SK-N-SH (cell line): Measurements from ENCODE around the gene ABCA4. TPM values are rescaled to one million over a fixed set of nuclear protein-coding genes. Genes with fewer than 3 reads are reported as not detected.

Source experiments
- CTCF ChIA-PET: fragments of 300-600, 350-600 bp; formaldehyde crosslinking; extraction: SDS; loops from one replicate; lab custom pipeline; 2021; lab: Yijun Ruan, JAX
- POLR2A ChIA-PET: fragments of 350-600 bp; sonication (Branson Sonifier 250); formaldehyde crosslinking; extraction: SDS; loops from one replicate; lab custom pipeline; 2020; ENCODE audit warnings: antibody characterized with exemption, inconsistent platforms; lab: Yijun Ruan, JAX
- DNase-seq: peaks from one replicate; pipeline ENCODE4 v3.0.0; 2012
- H2AFZ ChIP-seq: fragments of 200-600 bp; sonication (generic); 2 replicates; pipeline ENCODE4 v1.8.1; 2016; ENCODE audit warnings: antibody characterized with exemption, mild to moderate bottlenecking, low read depth
- H3F3A ChIP-seq: fragments of 200-600 bp; sonication (generic); replicated peaks from 2 replicates; pipeline ENCODE3; 2016; ENCODE audit warnings: antibody characterized with exemption, mild to moderate bottlenecking; ENCODE audit not compliant: insufficient read depth
- H3K27ac ChIP-seq, 2 experiments: fragments of 200-500 bp in 1 of 2; fragments of 200-600 bp in 1 of 2; sonication (Bioruptor generic) in 1 of 2; sonication (generic), shearing (Covaris generic) in 1 of 2; 2 replicates each; pipeline versions ENCODE4 v1.5.1 to v1.6.1; 2014 to 2016; ENCODE audit warnings: low read depth in 2 of 2, inconsistent platforms in 1 of 2, low read length in 1 of 2, mild to moderate bottlenecking in 1 of 2, mixed read lengths in 1 of 2
- H3K27me3 ChIP-seq: fragments of 200-600 bp; sonication (generic), shearing (Covaris generic); 2 replicates; pipeline ENCODE4 v1.6.1; 2016; ENCODE audit warnings: mixed run types; ENCODE audit not compliant: insufficient read depth
- H3K36me3 ChIP-seq, 2 experiments: fragments of 200-500 bp in 1 of 2; fragments of 200-600 bp in 1 of 2; sonication (Bioruptor generic) in 1 of 2; sonication (generic) in 1 of 2; replicated peaks in 1 of 2; 2 replicates each; pipeline versions ENCODE3 to v1.5.1; 2014 to 2016; ENCODE audit warnings: low read length in 1 of 2, mild to moderate bottlenecking in 1 of 2; ENCODE audit not compliant: insufficient read depth in 2 of 2, control insufficient read depth in 1 of 2
- H3K4me1 ChIP-seq, 2 experiments: fragments of 200-500 bp in 1 of 2; fragments of 200-600 bp in 1 of 2; sonication (Bioruptor generic) in 1 of 2; sonication (generic), shearing (Covaris generic) in 1 of 2; 2 replicates each; pipeline versions ENCODE4 v1.5.1 to v1.6.1; 2014 to 2016; ENCODE audit warnings: low read depth in 1 of 2, low read length in 1 of 2, mixed run types in 1 of 2; ENCODE audit not compliant: insufficient read depth in 2 of 2, control insufficient read depth in 1 of 2
- H3K4me2 ChIP-seq: fragments of 200-600 bp; sonication (generic), shearing (Covaris generic); 2 replicates; pipeline ENCODE4 v1.6.1; 2017; ENCODE audit warnings: mixed run types
- H3K4me3 ChIP-seq, 2 experiments: fragments of 200-500 bp in 1 of 2; fragments of 200-600 bp in 1 of 2; sonication (Bioruptor generic) in 1 of 2; sonication (generic), shearing (Covaris generic) in 1 of 2; 2 replicates each; pipeline versions ENCODE4 v1.5.1 to v1.8.1; 2014 to 2016; ENCODE audit warnings: low read depth in 2 of 2, inconsistent platforms in 1 of 2, low read length in 1 of 2, mild to moderate bottlenecking in 1 of 2, mixed read lengths in 1 of 2, moderate library complexity in 1 of 2
- H3K79me2 ChIP-seq: fragments of 200-600 bp; sonication (generic); 2 replicates; pipeline ENCODE4 v1.8.1; 2017; ENCODE audit warnings: mild to moderate bottlenecking; ENCODE audit not compliant: insufficient read depth
- H3K9ac ChIP-seq: fragments of 200-600 bp; sonication (generic); 2 replicates; pipeline ENCODE4 v1.6.1; 2017; ENCODE audit warnings: mixed run types
- H3K9me2 ChIP-seq: fragments of 200-600 bp; sonication (generic); 2 replicates; pipeline ENCODE4 v1.6.1; 2017; ENCODE audit warnings: mixed run types
- H3K9me3 ChIP-seq: fragments of 200-600 bp; sonication (generic); 2 replicates; pipeline ENCODE4 v1.6.1; 2017; ENCODE audit warnings: mixed run types, mild to moderate bottlenecking, moderate library complexity
- H4K20me1 ChIP-seq: fragments of 200-600 bp; sonication (generic); 2 replicates; pipeline ENCODE4 v1.6.1; 2017; ENCODE audit warnings: mild to moderate bottlenecking, mixed run types; ENCODE audit not compliant: insufficient read depth
- CHD2 ChIP-seq: fragments of 150-350 bp; IDR thresholded peaks from 2 replicates; pipeline ENCODE4 v1.6.1; 2018; ENCODE audit warnings: low read length; ENCODE audit not compliant: partially characterized antibody
- ELF1 ChIP-seq: IDR thresholded peaks from 2 replicates; pipeline ENCODE4 v1.4.0; 2012
- EP300 ChIP-seq, 2 experiments: IDR thresholded peaks; 2 replicates each; pipeline versions ENCODE4 v1.4.0 to v1.6.1; 2012; ENCODE audit warnings: borderline replicate concordance in 1 of 2, low read depth in 1 of 2, low read length in 1 of 2
- FOSL2 ChIP-seq: IDR thresholded peaks from 2 replicates; pipeline ENCODE4 v1.4.0; 2012; ENCODE audit warnings: low read depth, mild to moderate bottlenecking, moderate library complexity, borderline replicate concordance
- FOXJ3 ChIP-seq: sonication (generic); formaldehyde crosslinking; IDR thresholded peaks from 2 replicates; pipeline ENCODE4 v1.5.1; 2020; ENCODE audit warnings: mild to moderate bottlenecking, missing genetic modification reagents
- GATA2 ChIP-seq: sonication (generic); formaldehyde crosslinking; IDR thresholded peaks from 2 replicates; pipeline ENCODE4 v1.5.0; 2020; ENCODE audit warnings: mild to moderate bottlenecking, missing genetic modification reagents
- IRF3 ChIP-seq: fragments of 150-350 bp; IDR thresholded peaks from 2 replicates; pipeline ENCODE4 v1.6.1; 2016; ENCODE audit warnings: mild to moderate bottlenecking, low read depth, low read length
- MAX ChIP-seq: IDR thresholded peaks from 2 replicates; pipeline ENCODE4 v1.4.0; 2012; ENCODE audit warnings: low read depth
- MEF2A ChIP-seq: IDR thresholded peaks from 2 replicates; pipeline ENCODE4 v1.4.0; 2012; ENCODE audit warnings: low read depth, borderline replicate concordance
- MXI1 ChIP-seq: IDR thresholded peaks from 2 replicates; pipeline ENCODE4 v1.6.1; 2012; ENCODE audit warnings: mild to moderate bottlenecking, low read depth, low read length, improper control_type of control experiment
- NRF1 ChIP-seq: IDR thresholded peaks from 2 replicates; pipeline ENCODE4 v1.6.1; 2012; ENCODE audit warnings: low read depth, mild to moderate bottlenecking, low read length
- PBX3 ChIP-seq: IDR thresholded peaks from 2 replicates; pipeline ENCODE4; 2012
- RAD21 ChIP-seq: IDR thresholded peaks from 2 replicates; pipeline ENCODE4 v1.6.1; 2012; ENCODE audit warnings: mild to moderate bottlenecking, low read length
- RCOR1 ChIP-seq: fragments of 150-350 bp; IDR thresholded peaks from 2 replicates; pipeline ENCODE4 v1.6.1; 2017; ENCODE audit warnings: antibody characterized with exemption, low read length
- RFX5 ChIP-seq: IDR thresholded peaks from 2 replicates; pipeline ENCODE4 v1.6.1; 2012; ENCODE audit warnings: mild to moderate bottlenecking, improper control_type of control experiment, low read length
- SIN3A ChIP-seq: IDR thresholded peaks from 2 replicates; pipeline ENCODE4 v1.6.1; 2012; ENCODE audit warnings: low read depth, mild to moderate bottlenecking, low read length, moderate library complexity, borderline replicate concordance
- TAF1 ChIP-seq: IDR thresholded peaks from 2 replicates; pipeline ENCODE4 v1.6.1; 2012; ENCODE audit warnings: low read depth, mild to moderate bottlenecking, low read length, moderate library complexity, borderline replicate concordance
- TCF12 ChIP-seq: IDR thresholded peaks from 2 replicates; pipeline ENCODE4 v1.4.0; 2012
- TEAD4 ChIP-seq: IDR thresholded peaks from 2 replicates; pipeline ENCODE4 v1.4.0; 2012; ENCODE audit warnings: mild to moderate bottlenecking, borderline replicate concordance; ENCODE audit not compliant: insufficient read depth
- USF1 ChIP-seq: IDR thresholded peaks from 2 replicates; pipeline ENCODE4 v1.4.0; 2012; ENCODE audit warnings: low read depth, borderline replicate concordance
- YY1 ChIP-seq: IDR thresholded peaks from 2 replicates; pipeline ENCODE4 v1.4.0; 2012; ENCODE audit warnings: low read depth, mild to moderate bottlenecking
- WGBS: methylation state at CpG from one replicate; pipeline ENCODE4 v1.1.6; 2017; ENCODE audit warnings: low lambda C conversion rate; 5-methylcytosine and 5-hydroxymethylcytosine counted together
- polyA plus RNA-seq, 3 experiments: library from polyadenylated mRNA; depleted of rRNA; stranded (reverse); fragments of >200 nt; gene quantifications; 2 replicates each; pipeline ENCODE4 v1.2.3, GENCODE V29; 2012

Gene ABCA4
- polyA plus RNA-seq, 1 of the 3 experiments (the other 2 are of a cell fraction) = 0.03 TPM

- Histone ChIP-seq H3K36me3 (no peaks in the 10 kb centered on the region), H2AFZ (no peak overlapping the region), H3K27ac (peak overlapping the region in 1 of 2 experiments; percentile 60; a peak in 2 of 4 replicates), H3K9me2 (no peaks in the 10 kb centered on the region), H3K9ac (no peak overlapping the region), H3F3A (no peaks in the 10 kb centered on the region), H3K9me3 (no peaks in the 10 kb centered on the region), H3K4me2 (no peak overlapping the region), H4K20me1 (no peaks in the 10 kb centered on the region), H3K27me3 (no peaks in the 10 kb centered on the region), H3K4me3 (no peak overlapping the region), H3K79me2 (no peaks in the 10 kb centered on the region), H3K4me1 (peaks cover 14 to 35% of the 10 kb centered on the region in 2 experiments; a peak in 3 of 4 replicates)
- ChIA-PET POLR2A (interaction anchor here (0.5 to 1.4 kb wide), 4 partner anchors 9 to 166 kb away, joined by 3 to 7 read pairs (median 3); partner anchors contain the start of gene ARHGAP29), CTCF (interaction anchor here (0.7 to 6.0 kb wide), 8 partner anchors 9 to 264 kb away, joined by 4 to 72 read pairs (median 16); no protein-coding TSS in a partner anchor)
- 60% methylated on average over 1 of the region's 1 CpG for WGBS
- TF ChIP-seq ELF1 = no peak
- no peak for TF ChIP-seq RAD21
- TF ChIP-seq FOSL2 = no peak
- TF ChIP-seq RCOR1 = no peak; the same call in 1 of the 2 replicates
- no peak for TF ChIP-seq TEAD4
- TF ChIP-seq YY1 = no peak
- TF ChIP-seq MEF2A = no peak
- TF ChIP-seq CHD2 = no peak
- TF ChIP-seq GATA2 = no peak
- TF ChIP-seq TAF1 = no peak
- TF ChIP-seq RFX5 = no peak
- TF ChIP-seq NRF1 = no peak
- TF ChIP-seq SIN3A = no peak
- no peak for TF ChIP-seq MAX
- TF ChIP-seq MXI1 = no peak
- TF ChIP-seq IRF3 = no peak
- no peak for TF ChIP-seq TCF12
- DNase-seq = peak; percentile 21
Measured at GRCh38 chr1:94071391-94071790, 49.6 kb downstream of the ABCA4 start.

GRCh38 chr1:94070865-94071264 lies 50.1 kb downstream of the ABCA4 start:
- H3K4me1 ChIP-seq = peaks cover 14 to 35% of the 10 kb centered on the region in 2 experiments; a peak in 3 of 4 replicates
- H3K27ac ChIP-seq = peak overlapping the region in 1 of 2 experiments; percentile 60; a peak in 2 of 4 replicates
- WGBS = 86% methylated on average over 3 of the region's 3 CpGs
- TF ChIP-seq MEF2A (no peak), MAX (no peak), ELF1 (no peak), GATA2 (peak; percentile 82), RCOR1 (peak; percentile 53; the same call in 1 of the 2 replicates), FOSL2 (no peak), USF1 (no peak), EP300 (IDR thresholded peaks at IDR 0.05; ENCODE audit: borderline replicate concordance in 1 of 2, low read depth in 1 of 2, low read length in 1 of 2) (peak in 1 of 2 experiments; percentile 83; a peak in 2 of 4 replicates), MXI1 (no peak), FOXJ3 (CRISPR knock-in tag) (0 out of 2 replicates have a peak, but pooled peaks have one; percentile 10), PBX3 (peak; percentile 16; the same call in 1 of the 2 replicates), CHD2 (peak; percentile 48)
- H3K4me3 ChIP-seq = no peak overlapping the region
- H3K4me2 ChIP-seq = no peak overlapping the region
- POLR2A ChIA-PET = interaction anchor here (0.6 to 1.4 kb wide), 3 partner anchors 9 to 167 kb away, joined by 3 to 7 read pairs (median 3); partner anchors contain the start of gene ARHGAP29
- no peaks in the 10 kb centered on the region for H3K36me3 ChIP-seq
- DNase-seq = peak; percentile 33
- no peaks in the 10 kb centered on the region for H3K9me3 ChIP-seq
- CTCF ChIA-PET = interaction anchor here (0.6 to 6.0 kb wide), 9 partner anchors 8 to 264 kb away, joined by 3 to 72 read pairs (median 8); partner anchors contain the start of gene ARHGAP29
- no peak overlapping the region for H2AFZ ChIP-seq
- no peaks in the 10 kb centered on the region for H4K20me1 ChIP-seq
- no peaks in the 10 kb centered on the region for H3K79me2 ChIP-seq
- H3K9me2 ChIP-seq = no peaks in the 10 kb centered on the region
- no peak overlapping the region for H3K9ac ChIP-seq
- H3F3A ChIP-seq = no peaks in the 10 kb centered on the region
- H3K27me3 ChIP-seq = no peaks in the 10 kb centered on the region
